ENCODE data around the gene MCM7.

DNA sequence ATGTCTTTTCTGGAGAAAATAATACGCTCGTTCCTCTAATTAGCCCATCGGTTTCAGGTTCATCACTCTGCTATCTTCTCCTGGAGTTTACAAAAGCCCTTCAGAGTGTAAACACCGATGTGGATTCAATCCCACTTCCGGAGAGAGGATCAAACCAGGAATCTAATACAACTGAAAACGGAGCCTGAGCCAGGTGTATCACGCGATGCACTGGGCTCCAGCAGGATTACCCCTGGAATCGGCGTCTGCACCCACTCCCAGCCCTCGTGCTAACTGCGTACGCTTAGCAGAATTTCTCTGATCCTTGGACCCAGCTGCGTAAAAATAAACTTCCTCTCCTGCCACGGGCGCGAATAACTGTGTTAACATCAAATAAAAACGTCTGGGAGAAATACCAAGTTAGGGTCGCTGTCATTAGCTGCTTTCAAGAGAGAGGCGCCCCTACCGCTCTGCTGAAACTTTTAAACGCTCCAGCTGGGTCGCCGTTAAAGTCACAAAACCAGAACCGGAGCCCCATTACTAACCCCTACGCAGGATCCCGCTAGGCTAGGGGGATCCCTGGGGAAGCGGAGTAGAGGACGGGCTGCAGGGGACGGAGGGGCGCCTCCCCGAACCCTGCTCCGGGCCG lies 20.2 kb downstream of the MCM7 start:
- TF ChIP-seq, protein P1, sequence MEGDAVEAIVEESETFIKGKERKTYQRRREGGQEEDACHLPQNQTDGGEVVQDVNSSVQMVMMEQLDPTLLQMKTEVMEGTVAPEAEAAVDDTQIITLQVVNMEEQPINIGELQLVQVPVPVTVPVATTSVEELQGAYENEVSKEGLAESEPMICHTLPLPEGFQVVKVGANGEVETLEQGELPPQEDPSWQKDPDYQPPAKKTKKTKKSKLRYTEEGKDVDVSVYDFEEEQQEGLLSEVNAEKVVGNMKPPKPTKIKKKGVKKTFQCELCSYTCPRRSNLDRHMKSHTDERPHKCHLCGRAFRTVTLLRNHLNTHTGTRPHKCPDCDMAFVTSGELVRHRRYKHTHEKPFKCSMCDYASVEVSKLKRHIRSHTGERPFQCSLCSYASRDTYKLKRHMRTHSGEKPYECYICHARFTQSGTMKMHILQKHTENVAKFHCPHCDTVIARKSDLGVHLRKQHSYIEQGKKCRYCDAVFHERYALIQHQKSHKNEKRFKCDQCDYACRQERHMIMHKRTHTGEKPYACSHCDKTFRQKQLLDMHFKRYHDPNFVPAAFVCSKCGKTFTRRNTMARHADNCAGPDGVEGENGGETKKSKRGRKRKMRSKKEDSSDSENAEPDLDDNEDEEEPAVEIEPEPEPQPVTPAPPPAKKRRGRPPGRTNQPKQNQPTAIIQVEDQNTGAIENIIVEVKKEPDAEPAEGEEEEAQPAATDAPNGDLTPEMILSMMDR (IDR thresholded peaks at IDR 0.05) = no peak
- TF ChIP-seq POLR2A (IDR thresholded peaks at IDR 0.05) (no peak), EP300 (IDR thresholded peaks at IDR 0.05) (no peak)

All from tibial nerve (tissue), 4 donors.